HG03558 (cell line): ENCODE results near the gene DTX1.

Experiments
- ATAC-seq: cut with Tn5 transposase; IDR thresholded peaks from one replicate; pipeline ENCODE4 v1.9.1; 2021; ENCODE audit warnings: moderate number of reproducible peaks; ENCODE audit not compliant: unreplicated experiment; ENCODE audit errors: extremely low read depth

Gene DTX1

GRCh38 chr12:113054948-113055486 is 1.5 kb upstream of the DTX1 start:
- no peak for ATAC-seq

DNA sequence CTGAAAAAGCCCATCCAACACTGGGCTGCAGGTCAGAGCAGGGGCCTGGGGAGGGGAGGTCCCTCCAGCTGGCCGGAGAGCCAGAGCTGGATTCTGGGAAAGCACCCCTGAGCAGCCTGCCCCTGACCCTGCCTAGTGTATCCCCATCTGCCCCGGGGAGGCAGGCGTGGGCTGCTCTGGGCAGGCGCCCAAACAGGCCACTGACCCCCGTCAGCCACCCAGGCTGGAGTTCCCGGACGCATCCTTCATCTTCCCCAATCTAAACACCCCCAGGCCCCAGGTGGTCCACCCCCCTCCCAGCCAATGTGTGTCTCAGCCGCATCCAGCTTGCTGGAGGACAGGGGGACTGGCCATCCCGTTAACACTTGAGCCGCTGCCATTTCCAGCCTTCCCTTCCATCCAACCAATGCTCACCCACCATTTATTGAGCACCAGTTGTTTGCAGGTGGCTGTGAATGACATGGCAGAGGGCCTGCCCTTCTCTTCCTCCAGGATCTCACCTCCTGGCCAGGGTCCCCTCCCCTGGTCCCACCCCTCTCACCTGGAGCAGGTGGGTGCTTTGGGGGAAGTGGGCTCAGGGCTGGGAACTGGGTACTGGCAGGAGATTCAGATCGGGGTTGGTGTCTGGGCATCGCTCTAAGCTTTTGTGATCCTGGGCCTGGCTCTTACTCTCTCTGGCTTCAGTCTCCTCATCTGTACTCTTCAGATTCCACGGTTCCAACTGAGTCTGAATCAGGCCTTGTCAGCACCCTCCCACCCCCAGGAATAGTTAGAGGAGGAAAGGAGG is 743 bp upstream of the DTX1 start:
- no peak for ATAC-seq

- no peak for ATAC-seq
These were observed 224 bp upstream of the DTX1 start for GRCh38 chr12:113056381-113056630.

DNA sequence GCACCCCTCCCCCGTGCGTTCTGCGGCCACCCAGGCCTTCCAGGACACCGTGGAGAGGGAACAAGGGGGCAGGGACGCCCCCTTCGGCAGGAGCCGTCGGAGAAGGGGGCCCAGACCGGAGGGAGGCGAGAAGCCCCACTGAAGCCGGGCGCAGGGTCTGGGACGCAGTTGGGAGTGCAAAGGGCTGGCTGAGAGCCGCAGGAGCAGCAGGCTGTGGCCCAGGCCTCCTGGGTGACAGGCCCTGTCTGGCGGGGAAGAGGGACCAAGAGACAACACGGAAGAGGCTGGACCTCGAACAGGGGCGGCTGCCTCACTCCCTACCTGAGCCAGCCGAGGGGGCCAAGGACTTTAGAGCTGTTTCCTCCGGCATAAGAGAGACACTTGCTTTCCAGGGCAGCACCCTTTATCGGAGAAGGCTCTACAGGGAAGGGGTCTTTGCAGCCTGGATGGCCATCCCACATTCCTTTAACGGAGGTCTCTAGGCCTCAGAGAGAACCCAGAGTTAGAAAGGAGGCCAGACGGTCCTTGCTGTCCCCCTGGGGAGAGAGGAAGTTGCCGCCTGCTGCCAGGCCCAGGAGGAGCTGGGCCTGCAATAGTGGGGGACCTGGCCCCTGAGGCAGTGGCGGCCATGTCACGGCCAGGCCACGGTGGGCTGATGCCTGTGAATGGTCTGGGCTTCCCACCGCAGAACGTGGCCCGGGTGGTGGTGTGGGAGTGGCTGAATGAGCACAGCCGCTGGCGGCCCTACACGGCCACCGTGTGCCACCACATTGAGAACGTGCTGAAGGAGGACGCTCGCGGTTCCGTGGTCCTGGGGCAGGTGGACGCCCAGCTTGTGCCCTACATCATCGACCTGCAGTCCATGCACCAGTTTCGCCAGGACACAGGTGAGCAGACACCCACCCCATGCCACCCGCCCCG is 1.3 kb downstream of the DTX1 start:
- ATAC-seq = no peak

DNA sequence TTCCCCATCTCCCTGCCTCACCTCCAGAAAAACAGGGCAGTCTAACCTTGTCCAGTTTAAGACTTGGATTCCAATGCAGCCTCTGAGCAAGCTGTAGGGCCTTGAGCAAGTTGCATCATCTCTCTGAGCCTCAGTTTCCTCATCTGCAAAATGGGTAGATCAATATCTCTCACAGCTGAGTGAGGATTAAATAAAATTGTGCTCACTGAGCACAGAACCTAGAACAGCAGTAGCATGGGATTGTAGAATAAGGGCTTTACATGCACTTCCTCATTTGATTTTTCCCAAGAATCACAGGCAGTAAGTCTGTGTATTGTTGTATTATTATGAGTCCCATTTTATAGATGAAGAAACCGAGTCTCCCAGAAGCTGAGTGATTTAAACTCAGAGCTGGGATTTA is 2.0 kb downstream of the DTX1 start:
- ATAC-seq = no peak

DNA sequence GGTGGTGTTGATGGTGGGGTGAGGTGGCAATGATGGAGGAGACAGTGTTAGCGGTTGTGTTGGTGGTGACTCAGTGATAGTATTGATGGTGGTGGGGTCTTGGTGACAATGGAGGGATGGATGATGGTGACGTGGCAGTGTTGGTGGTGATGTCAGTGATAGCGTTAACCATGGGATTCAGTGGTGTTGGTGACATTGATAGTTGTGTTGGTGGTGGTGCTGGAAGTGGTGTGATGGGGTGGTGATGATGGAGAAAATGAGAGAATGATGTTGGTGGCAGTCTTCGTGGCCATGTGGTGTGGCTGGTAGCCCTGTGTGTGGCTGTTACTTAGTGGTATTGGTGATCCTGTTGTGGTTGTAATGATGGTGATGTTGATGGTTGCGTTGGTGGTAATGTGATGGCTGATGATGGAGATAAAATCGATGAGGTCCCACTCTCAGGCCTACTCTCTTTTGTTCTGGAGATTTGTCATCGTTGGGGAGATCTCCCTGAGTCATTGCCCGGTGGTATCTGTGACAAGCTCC is 2.6 kb downstream of the DTX1 start:
- no peak for ATAC-seq

DNA sequence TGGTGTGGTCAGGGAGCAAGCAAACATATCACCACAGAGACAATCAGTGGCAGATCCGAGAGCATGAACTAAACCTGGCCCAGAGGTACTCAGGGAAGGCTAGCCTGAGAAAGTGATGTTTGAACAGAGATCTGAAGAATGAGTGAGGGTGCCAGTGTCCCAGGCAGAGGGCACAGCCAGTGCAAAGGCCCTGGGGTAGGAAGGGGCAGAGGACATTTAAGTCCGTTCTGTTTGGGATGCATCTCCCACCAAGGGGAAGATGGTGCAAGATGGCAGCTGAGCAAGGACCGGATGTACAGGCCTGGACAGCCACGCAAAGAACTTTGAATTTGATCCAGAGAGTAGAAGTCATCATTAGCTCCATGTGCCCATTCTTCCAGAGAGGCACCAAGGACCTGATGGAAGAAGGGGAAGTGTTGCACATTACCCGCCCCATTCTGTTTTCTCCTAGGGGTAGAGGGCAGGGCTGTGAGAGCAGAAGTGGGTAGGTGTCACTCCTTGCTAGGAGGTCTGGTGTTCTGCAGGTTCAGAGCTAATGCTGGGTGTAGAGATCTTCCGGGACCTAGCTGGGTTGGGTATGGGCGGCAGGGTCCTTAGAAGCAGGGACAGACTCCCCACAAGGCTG is 3.9 kb downstream of the DTX1 start:
- no peak for ATAC-seq

GRCh38 chr12:113061061-113061694 is 4.6 kb downstream of the DTX1 start:
- no peak for ATAC-seq

GRCh38 chr12:113062502-113063395 is 6.2 kb downstream of the DTX1 start:
- ATAC-seq = no peak

GRCh38 chr12:113063396-113064350 is 7.1 kb downstream of the DTX1 start:
- no peak for ATAC-seq

GRCh38 chr12:113064395-113065125 is 8.0 kb downstream of the DTX1 start:
- ATAC-seq = no peak

- ATAC-seq = no peak
These were observed 8.8 kb downstream of the DTX1 start for GRCh38 chr12:113065126-113066007.

DNA sequence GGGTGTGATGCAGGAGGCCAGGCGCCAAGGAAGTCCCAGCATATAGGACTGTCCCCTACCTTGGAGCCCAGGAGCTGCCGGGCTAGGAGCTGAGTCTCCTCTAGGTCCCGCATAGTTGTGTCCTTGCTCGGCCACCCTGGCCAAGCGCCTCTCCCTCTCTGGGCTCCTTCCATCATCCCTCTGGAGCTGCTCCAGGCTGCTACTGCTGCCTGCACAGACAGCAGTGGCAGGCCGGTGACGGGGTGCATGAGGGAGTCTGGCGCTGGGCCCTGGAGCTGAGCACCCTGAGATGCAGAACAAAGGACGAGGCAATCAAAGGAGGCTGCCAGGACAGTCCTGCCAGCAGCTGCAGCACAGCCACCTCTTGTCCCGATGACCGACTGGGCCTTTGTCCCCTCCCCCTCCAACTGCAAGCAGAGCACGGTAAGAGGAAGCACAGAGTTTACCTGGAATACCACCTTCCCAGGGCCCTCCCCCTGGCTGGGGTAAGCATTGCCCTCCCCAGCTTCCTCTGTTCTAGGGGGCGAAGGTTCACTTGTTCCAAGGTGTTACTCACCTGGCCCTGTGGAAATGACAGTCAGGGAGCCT is 10.4 kb downstream of the DTX1 start:
- ATAC-seq = no peak

DNA sequence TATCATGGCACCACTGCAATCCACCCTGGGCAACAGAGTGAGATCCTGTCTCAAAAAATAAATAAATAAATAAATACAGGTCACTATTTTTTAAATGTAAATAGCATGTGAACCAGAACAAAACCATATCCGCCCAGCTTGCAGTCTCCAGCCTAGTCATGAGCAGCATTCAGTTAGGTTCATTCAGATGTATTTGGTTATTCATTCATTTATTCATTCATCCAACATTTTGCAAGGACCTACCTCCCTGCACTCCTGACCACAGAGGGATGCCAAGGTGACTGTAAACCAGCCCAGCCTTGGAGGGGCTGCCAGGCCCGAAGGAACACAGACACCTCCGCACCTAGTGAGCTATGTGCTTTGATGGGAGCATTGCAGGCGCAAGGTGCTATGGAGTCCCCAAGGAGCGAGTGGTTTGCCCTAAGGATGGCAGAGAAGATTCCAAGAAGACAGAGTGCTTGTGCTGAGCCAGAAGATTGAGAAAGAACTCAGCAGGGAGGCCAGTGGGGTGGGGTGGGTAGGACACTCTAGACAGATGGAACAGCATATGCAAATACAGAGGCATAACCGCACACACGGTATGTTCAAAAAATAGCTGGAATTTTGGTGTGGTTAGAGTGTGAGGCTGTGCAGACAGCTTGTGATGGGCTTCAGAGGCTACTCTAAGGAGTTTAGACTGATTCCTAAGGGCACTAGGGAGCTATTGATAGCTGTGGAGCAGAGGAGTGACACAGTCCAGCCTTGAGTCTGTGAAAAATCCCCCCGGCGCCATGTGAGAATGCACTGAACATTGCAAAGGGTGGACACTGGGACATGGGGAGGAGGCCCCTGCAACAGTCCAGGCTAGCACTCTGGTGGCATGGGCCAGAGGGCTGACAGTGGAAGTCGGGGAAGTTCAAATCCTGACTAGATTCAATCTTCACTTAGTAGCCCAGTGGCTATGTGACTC is 11.7 kb downstream of the DTX1 start:
- no peak for ATAC-seq

- ATAC-seq = no peak
These were observed 12.6 kb downstream of the DTX1 start for GRCh38 chr12:113069149-113069548.
